Myometrial cell (primary cell): ENCODE results near the gene MAP7. TPM values are rescaled to one million over a fixed set of nuclear protein-coding genes. Genes with fewer than 3 reads are reported as not detected.

Experiments
- total RNA-seq: library from RNA; depleted of rRNA; stranded (reverse); fragments of >200 nt; gene quantifications from 2 replicates; pipeline ENCODE4 v1.2.3, GENCODE V29; 2015

MAP7 gene
- 0.18 and 0.29 TPM in 2 replicates for total RNA-seq

DNA sequence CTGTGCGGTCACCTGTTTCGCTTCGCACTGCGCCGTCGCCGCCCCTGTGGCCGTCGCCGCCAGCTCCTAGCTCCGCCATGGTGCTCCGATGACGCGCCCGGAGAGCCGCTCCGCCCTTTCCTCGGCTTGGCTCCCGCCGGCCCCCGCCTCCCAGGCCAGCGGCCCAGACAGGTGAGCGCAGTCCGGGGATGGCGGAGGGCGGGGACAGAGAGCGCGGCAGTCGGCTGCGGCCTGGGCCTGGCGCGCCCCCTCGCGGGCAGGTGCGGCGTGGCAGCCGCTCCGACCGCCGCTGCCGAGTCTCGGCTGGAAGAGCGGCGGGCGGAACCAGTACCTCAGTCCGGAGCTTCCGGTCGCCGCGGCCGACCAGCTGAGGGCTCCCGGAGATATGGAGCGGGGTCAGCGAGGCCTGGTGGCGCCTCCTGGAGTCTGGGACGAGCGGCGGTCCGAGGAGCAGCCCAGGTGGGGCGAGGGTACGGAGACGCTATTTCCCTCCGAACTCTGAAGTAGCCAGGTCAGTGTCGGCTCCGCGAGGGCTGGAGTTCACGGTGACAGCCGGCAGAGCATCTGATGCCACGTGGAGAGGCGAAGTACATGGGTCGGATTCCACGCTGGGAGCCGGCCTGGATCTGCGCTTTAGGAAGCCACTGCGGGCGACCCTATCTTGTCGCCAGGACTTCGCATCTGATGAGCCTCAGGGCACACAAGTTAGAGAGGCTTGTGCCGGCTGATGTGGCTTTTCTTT, at the start of gene MAP7:
TSS of gene MAP7 (minus strand) at position 93 of the 742 bp plus-strand sequence. CDS start at position 79, 14 bp downstream.

Other genes starting within 250 kb of the MAP7 start
- 40.9 and 50.5 TPM in 2 replicates for gene MAP3K5, start 242.1 kb upstream of the MAP7 start, total RNA-seq